Body of pancreas (tissue), 4 donors: ENCODE measurements around the gene FUT7.

ENCODE experiments used
- POLR2A ChIP-seq, 3 donors: fragments of 450-650 bp; IDR thresholded peaks; one replicate each; pipeline ENCODE4 v1.6.1; 2016; ENCODE audit warnings: antibody characterized with exemption in 3 of 3, mild to moderate bottlenecking in 2 of 3
- TF ChIP-seq, protein P1 (sequence below), 7 experiments: fragments of 450-650 bp in 4 of 7; fragments of 200-600 bp in 3 of 7; sonication (generic) in 3 of 7; IDR thresholded peaks; one replicate each; pipeline ENCODE4 v1.5.1; 2016 to 2019; ENCODE audit warnings: antibody characterized with exemption in 7 of 7

- no peak for TF ChIP-seq POLR2A (IDR thresholded peaks at IDR 0.05)
- TF ChIP-seq, protein P1, sequence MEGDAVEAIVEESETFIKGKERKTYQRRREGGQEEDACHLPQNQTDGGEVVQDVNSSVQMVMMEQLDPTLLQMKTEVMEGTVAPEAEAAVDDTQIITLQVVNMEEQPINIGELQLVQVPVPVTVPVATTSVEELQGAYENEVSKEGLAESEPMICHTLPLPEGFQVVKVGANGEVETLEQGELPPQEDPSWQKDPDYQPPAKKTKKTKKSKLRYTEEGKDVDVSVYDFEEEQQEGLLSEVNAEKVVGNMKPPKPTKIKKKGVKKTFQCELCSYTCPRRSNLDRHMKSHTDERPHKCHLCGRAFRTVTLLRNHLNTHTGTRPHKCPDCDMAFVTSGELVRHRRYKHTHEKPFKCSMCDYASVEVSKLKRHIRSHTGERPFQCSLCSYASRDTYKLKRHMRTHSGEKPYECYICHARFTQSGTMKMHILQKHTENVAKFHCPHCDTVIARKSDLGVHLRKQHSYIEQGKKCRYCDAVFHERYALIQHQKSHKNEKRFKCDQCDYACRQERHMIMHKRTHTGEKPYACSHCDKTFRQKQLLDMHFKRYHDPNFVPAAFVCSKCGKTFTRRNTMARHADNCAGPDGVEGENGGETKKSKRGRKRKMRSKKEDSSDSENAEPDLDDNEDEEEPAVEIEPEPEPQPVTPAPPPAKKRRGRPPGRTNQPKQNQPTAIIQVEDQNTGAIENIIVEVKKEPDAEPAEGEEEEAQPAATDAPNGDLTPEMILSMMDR (IDR thresholded peaks at IDR 0.05), result no peak
Measured at GRCh38 chr9:137006116-137007003, 25.5 kb downstream of the FUT7 start.
